Measurements from ENCODE around the gene TSHZ1.

The TSHZ1 gene

GRCh38 chr18:75220551-75221355 lies 10.2 kb downstream of the TSHZ1 start:
- DNase-seq (ENCODE audit: low read depth, low spot score) = peak; percentile 26

GRCh38 chr18:75221397-75221796 lies 10.8 kb downstream of the TSHZ1 start:
- DNase-seq (ENCODE audit: low read depth, low spot score) = no peak

- no peak for DNase-seq (ENCODE audit: low read depth, low spot score)
These were observed 11.3 kb downstream of the TSHZ1 start for GRCh38 chr18:75221897-75222296.

- no peak for DNase-seq (ENCODE audit: low read depth, low spot score)
These were observed 11.8 kb downstream of the TSHZ1 start for GRCh38 chr18:75222407-75222806.

GRCh38 chr18:75223687-75224347 lies 13.2 kb downstream of the TSHZ1 start:
- DNase-seq (ENCODE audit: low read depth, low spot score) = peak; percentile 50

- DNase-seq (ENCODE audit: low read depth, low spot score) = peak; percentile 45
These were observed 15.8 kb downstream of the TSHZ1 start for GRCh38 chr18:75226286-75226955.

- no peak for DNase-seq (ENCODE audit: low read depth, low spot score)
These were observed 16.3 kb downstream of the TSHZ1 start for GRCh38 chr18:75226956-75227316.

GRCh38 chr18:75227535-75228296 lies 17.1 kb downstream of the TSHZ1 start:
- DNase-seq (ENCODE audit: low read depth, low spot score) = no peak

- DNase-seq (ENCODE audit: low read depth, low spot score) = no peak
These were observed 18.4 kb downstream of the TSHZ1 start for GRCh38 chr18:75228967-75229366.

GRCh38 chr18:75229437-75229836 lies 18.8 kb downstream of the TSHZ1 start:
- no peak for DNase-seq (ENCODE audit: low read depth, low spot score)

- DNase-seq (ENCODE audit: low read depth, low spot score) = peak; percentile 28
These were observed 19.8 kb downstream of the TSHZ1 start for GRCh38 chr18:75230163-75231052.

- no peak for DNase-seq (ENCODE audit: low read depth, low spot score)
These were observed 20.4 kb downstream of the TSHZ1 start for GRCh38 chr18:75231053-75231406.

- DNase-seq (ENCODE audit: low read depth, low spot score) = no peak
These were observed 24.3 kb downstream of the TSHZ1 start for GRCh38 chr18:75234901-75235300.

GRCh38 chr18:75235896-75236295 lies 25.3 kb downstream of the TSHZ1 start:
- DNase-seq (ENCODE audit: low read depth, low spot score) = no peak

- no peak for DNase-seq (ENCODE audit: low read depth, low spot score)
These were observed 27.5 kb downstream of the TSHZ1 start for GRCh38 chr18:75238100-75238499.

- no peak for DNase-seq (ENCODE audit: low read depth, low spot score)
These were observed 28.2 kb downstream of the TSHZ1 start for GRCh38 chr18:75238786-75239185.

GRCh38 chr18:75240433-75240832 lies 29.8 kb downstream of the TSHZ1 start:
- no peak for DNase-seq (ENCODE audit: low read depth, low spot score)

GRCh38 chr18:75241705-75242104 lies 31.1 kb downstream of the TSHZ1 start:
- no peak for DNase-seq (ENCODE audit: low read depth, low spot score)

GRCh38 chr18:75244351-75245313 lies 34.0 kb downstream of the TSHZ1 start:
- no peak for DNase-seq (ENCODE audit: low read depth, low spot score)
